Forelimb muscle (tissue), 1 donor: ENCODE measurements around the gene NPIPA7. TPM values are rescaled to one million over a fixed set of nuclear protein-coding genes. Genes with fewer than 3 reads are reported as not detected.
"Not testable (repeated sequence)": the region's sequence is repeated elsewhere in the genome, so short reads cannot be mapped to it uniquely, and the experiment has no call there.

Experiments
- DNase-seq: peaks from one replicate; pipeline ENCODE4 v3.0.0-alpha.2; 2013; ENCODE audit warnings: low read depth
- polyA plus RNA-seq: library from polyadenylated mRNA; unstranded; fragments of 120-200 nt; gene quantifications from one replicate; pipeline ENCODE4 v1.2.1, GENCODE V29; 2013; ENCODE audit not compliant: insufficient read length

The NPIPA7 gene
- polyA plus RNA-seq, 1 donor, result 4.3 TPM

- DNase-seq, result not testable (repeated sequence)
These were observed 39.1 kb downstream of the NPIPA7 start for GRCh38 chr16:16417914-16418544.

DNA sequence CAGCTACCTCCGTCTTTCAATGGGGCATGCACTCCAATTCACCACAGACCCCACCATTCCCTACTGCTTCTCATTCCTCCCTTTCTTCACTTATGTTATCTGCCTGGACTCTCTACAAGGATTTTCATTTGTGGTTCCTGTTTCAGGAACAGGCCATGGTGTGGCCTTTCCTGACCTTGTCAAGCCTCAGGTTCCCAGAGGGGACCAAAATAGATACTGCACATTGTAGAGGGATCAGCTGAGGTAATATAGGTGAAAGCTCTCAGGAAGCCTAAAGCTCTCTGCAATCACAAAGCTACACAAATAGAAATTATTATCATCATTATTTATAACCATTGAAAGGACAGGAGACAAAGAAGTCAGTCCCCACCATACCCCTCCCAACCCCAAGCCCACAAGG lies 41.6 kb downstream of the NPIPA7 start:
- DNase-seq, result not testable (repeated sequence)

DNA sequence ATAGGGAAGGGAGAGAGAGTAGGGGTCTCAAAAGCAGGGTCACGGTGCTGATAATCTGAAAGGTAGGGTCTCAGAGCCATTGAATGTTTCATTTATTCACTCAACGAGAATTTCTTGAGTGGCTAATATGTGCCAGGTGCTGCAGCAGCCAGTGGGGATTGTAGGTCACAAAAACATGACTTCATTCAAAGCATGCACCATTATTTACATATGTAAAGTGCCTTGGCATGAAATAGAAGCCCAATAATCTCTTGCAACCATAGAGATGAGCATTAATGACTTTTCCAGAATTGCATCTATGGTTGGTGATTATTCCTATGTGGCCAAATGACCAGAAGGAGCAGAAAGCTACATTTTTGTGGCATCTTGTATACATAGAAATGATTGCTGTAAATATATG lies 46.2 kb downstream of the NPIPA7 start:
- DNase-seq, result not testable (repeated sequence)

DNA sequence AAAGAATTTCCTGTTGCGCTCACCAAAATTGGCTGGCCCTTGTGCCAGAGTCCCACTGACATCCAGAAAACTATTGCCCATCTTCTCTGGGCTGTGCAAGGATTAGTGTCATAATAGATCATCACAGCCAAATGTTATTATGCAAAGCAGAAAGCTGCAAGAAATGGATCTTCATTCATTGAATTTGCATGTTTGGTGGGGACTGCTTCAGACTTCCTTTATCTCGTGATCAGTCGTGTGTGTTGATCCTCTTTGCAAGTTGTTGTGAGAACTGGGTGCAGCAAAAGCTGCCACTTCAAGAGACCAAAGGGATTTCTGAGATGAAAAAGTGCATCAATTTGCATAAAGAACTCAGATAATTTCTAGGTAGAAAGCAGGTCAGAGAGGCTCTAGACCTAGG lies 52.2 kb downstream of the NPIPA7 start:
- DNase-seq, result not testable (repeated sequence)

DNA sequence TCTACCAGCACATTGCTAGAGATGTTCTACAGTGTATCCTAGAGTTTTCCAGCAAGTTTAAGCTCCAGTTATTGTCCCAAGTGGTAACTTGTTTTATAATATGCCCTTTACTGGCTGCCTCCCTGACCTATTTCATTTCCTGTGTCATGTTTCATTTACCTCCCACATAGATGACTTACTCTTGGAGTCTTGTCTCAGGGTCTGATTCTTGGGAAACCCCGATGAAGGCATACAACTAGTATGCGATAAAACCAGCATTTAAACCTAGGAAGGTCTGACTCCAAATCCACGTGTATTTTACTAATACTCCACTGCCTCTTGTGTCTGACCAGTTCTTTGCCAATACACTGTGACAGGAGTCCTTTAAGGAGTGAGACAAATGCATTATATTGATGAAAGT lies 55.8 kb downstream of the NPIPA7 start:
- not testable (repeated sequence) for DNase-seq

GRCh38 chr16:16441401-16441800 lies 62.5 kb downstream of the NPIPA7 start:
- DNase-seq, result not testable (repeated sequence)

Other genes with a start within 250 kb of the NPIPA7 start
- gene ABCC6, start 155.6 kb upstream of the NPIPA7 start, polyA plus RNA-seq, result 1.3 TPM
- 28.3 TPM for gene NOMO3, start 146.6 kb upstream of the NPIPA7 start, polyA plus RNA-seq